Fibroblast of pulmonary artery (primary cell): ENCODE data around the gene STK36.

ENCODE experiments used
- DNase-seq: peaks from one replicate; pipeline ENCODE4 v3.0.0-alpha.2; 2010; ENCODE audit warnings: low read depth
- H3K4me3 ChIP-seq: replicated peaks from 2 replicates; pipeline ENCODE4 v1.5.1; 2011; ENCODE audit warnings: low read depth, mild to moderate bottlenecking, control low read depth, low read length, moderate library complexity
- TF ChIP-seq, protein P1 (sequence below): IDR thresholded peaks from 2 replicates; pipeline ENCODE4 v1.5.1; 2011; ENCODE audit warnings: mild to moderate bottlenecking, control low read depth, low read length, inconsistent platforms; ENCODE audit errors: missing control alignments

STK36 gene

DNA sequence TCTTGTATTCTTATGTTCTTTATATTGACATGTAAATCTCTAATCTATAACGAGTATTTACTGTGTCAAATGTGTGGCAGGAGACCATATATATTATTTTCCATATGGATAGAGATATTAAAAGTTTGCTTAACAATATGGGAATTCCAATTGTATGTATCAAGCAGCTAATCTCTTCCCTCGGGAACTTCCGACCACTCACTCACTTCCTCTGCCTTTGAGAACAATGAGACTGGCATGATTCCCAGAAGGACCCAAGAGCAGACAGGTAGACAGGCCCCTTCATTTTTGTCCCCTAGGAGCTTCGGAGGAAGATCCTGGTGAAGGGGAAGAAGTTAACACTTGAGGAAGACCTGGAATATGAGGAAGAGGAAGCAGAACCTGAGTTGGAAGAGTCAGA lies 40.0 kb upstream of the STK36 start:
- TF ChIP-seq, protein P1, sequence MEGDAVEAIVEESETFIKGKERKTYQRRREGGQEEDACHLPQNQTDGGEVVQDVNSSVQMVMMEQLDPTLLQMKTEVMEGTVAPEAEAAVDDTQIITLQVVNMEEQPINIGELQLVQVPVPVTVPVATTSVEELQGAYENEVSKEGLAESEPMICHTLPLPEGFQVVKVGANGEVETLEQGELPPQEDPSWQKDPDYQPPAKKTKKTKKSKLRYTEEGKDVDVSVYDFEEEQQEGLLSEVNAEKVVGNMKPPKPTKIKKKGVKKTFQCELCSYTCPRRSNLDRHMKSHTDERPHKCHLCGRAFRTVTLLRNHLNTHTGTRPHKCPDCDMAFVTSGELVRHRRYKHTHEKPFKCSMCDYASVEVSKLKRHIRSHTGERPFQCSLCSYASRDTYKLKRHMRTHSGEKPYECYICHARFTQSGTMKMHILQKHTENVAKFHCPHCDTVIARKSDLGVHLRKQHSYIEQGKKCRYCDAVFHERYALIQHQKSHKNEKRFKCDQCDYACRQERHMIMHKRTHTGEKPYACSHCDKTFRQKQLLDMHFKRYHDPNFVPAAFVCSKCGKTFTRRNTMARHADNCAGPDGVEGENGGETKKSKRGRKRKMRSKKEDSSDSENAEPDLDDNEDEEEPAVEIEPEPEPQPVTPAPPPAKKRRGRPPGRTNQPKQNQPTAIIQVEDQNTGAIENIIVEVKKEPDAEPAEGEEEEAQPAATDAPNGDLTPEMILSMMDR = no peak
- DNase-seq = peak; percentile 86
- H3K4me3 ChIP-seq = no peak overlapping the region

DNA sequence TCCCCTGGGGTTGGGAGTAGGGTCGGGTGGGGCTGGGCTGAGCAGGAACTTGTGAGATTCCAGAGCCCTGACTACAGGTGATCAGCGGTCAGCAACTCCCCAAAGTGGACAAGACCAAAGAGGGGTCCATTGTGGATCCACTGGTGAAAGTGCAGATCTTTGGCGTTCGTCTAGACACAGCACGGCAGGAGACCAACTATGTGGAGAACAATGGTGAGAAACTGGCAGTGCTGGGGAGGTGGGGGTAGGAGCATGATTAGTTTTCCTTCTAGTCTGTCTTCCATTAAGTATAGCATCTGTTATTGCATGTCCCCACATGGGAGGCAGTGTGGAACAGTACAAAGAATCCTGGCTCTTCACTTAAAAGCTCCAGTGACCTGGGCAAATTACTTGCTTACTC lies 36.2 kb upstream of the STK36 start:
- DNase-seq = no peak
- TF ChIP-seq, protein P1 = no peak
- no peak overlapping the region for H3K4me3 ChIP-seq

DNA sequence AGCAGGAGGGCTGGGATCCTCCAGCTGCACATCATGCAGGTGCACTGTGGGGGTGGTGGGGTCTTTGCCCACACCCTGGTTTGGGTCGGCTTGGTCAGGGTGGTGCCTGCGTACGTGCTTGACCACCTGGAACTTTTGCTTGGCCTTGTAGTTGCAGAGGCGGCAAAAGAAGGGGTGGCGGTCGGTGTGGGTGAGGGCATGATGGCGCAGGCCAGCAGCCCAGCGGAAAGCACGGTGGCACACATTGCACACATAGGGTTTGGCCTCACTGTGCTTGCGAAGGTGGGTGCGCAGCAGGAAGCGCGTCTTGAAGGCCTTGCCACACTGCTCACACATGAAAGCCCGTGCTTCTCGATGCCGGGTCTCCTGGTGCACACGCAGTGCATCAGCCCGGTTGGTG lies 33.5 kb upstream of the STK36 start:
- DNase-seq = no peak
- TF ChIP-seq, protein P1 = no peak
- H3K4me3 ChIP-seq = no peak overlapping the region

DNA sequence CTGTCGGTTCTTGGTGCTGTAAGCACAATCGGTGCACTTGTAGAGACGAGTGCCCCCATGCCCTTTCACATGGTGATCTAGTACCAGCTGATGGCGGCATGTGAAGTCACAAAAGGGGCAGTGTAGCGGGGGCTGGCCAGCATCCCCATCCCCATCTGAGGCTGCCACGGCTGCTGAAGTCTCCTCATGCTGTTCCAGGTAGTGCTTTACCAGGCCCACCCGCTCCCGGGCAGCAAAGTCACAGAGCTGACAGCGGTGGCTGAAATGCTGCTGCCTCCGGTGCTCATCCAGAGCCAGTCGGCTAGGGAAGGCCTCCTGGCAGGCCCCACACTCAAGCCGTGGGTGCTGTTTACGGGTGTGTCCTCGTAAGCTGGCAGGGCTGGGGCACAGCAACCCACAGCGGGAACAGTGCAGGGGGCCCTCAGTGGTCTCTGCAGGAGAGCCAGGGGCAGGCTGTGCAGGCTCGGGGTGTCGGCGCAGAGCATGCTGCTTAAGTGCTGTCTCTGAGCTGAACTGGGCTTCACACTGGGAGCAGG lies 29.7 kb upstream of the STK36 start:
- DNase-seq = no peak
- no peak overlapping the region for H3K4me3 ChIP-seq
- TF ChIP-seq, protein P1 = no peak

DNA sequence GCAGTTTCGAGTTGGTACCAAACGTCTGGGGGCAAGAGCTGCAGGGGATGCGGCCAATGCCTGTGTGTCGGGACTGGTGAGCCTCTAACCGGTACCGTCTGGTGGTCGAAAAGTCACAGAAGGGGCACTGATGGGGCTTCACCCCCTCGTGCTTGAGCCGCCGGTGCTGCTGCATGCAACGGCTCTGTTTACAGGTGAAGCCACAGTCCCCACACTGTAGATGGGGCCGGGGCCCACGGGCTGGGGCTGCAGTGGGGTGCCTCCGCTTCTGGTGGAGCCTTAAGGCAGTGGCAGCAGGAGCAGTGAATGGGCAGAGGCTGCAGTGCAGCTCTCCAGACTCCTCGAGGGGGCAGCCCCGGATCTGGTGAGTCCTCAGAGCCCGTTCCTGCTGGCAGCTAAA lies 29.1 kb upstream of the STK36 start:
- H3K4me3 ChIP-seq = no peak overlapping the region
- TF ChIP-seq, protein P1 = no peak
- no peak for DNase-seq

DNA sequence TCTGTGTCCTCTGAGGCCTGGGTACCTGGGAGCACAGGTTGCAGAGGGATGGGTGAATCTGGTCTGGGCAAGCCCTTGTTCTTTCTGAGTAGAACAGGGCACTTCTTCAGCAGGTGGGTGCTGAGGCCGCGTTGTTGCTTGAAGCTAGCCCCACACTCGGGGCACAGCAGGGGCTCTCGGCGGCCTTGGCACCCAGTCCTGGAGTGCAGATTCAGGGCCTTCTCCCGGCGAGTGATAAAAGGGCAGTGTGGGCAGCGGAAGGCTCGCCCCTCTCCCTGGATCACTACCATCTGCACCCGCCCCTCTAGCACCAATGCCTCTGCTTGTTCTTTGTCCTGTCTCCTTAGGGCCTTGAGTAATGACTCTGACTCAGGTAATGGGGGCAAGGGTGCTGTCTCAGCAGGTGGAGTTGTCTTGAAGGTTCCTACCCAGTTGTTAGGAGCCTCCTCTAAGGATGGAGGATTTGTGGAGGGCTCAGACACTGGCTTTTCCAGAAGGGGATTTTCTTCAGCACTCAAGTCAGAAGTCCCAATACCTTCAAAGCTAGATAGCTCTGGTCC lies 28.1 kb upstream of the STK36 start:
- TF ChIP-seq, protein P1 = no peak
- no peak for DNase-seq
- H3K4me3 ChIP-seq = no peak overlapping the region

DNA sequence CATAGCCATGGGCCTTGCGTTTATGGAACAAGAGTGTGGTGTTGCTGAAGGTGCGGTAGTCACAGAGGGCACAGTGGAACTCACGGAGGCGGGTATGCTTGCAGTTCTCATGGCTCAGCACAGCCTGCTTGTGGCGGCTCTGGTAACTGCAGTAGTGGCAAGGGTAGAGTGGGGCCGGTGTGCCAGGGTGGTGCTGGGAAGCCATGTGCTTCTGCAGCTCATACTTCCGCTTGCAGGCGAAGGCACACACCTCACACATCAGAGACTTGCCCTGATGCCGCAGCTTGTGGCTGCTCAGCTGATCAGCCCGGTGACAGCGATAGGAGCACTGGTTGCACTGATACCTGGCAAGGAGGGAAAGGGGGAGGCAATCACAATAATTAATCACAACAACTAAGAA lies 27.2 kb upstream of the STK36 start:
- H3K4me3 ChIP-seq = no peak overlapping the region
- TF ChIP-seq, protein P1 = no peak
- no peak for DNase-seq
